NCI-H2107 treated with DMSO at 0.1 percent for 48 hours (cell line): ENCODE measurements around the gene TTC23L.
"Not testable (repeated sequence)": the region's sequence is repeated elsewhere in the genome, so short reads cannot be mapped to it uniquely, and the experiment has no call there.

Source experiments
- DNase-seq: peaks from one replicate; lab custom pipeline; 2025; ENCODE audit not compliant: unreplicated experiment; lab: John Stamatoyannopoulos, UW

TTC23L gene

GRCh38 chr5:34838785-34839714 is at the start of gene TTC23L:
Gene TTC23L (plus strand): TSS chr5:34839164. CDS start chr5:34840672, 1,508 bp downstream.
- peak; percentile 69 for DNase-seq

- DNase-seq: no peak
Observed at GRCh38 chr5:34789639-34790038, 49.3 kb upstream of the TTC23L start.

GRCh38 chr5:34790069-34790468 is 48.9 kb upstream of the TTC23L start:
- DNase-seq: no peak

- DNase-seq: no peak
Observed at GRCh38 chr5:34791761-34792244, 47.2 kb upstream of the TTC23L start.

- DNase-seq: no peak
Observed at GRCh38 chr5:34802834-34803563, 36.0 kb upstream of the TTC23L start.

- DNase-seq: no peak
Observed at GRCh38 chr5:34803974-34804732, 34.8 kb upstream of the TTC23L start.

- DNase-seq: no peak
Observed at GRCh38 chr5:34804913-34805312, 34.1 kb upstream of the TTC23L start.

GRCh38 chr5:34806532-34806931 is 32.4 kb upstream of the TTC23L start:
- DNase-seq: no peak

- no peak for DNase-seq
Observed at GRCh38 chr5:34811706-34812105, 27.3 kb upstream of the TTC23L start.

- DNase-seq: no peak
Observed at GRCh38 chr5:34813509-34813908, 25.5 kb upstream of the TTC23L start.

GRCh38 chr5:34817558-34818351 is 21.2 kb upstream of the TTC23L start:
- DNase-seq: no peak

GRCh38 chr5:34818717-34819116 is 20.2 kb upstream of the TTC23L start:
- DNase-seq: no peak

- no peak for DNase-seq
Observed at GRCh38 chr5:34820593-34820992, 18.4 kb upstream of the TTC23L start.

- no peak for DNase-seq
Observed at GRCh38 chr5:34822956-34823715, 15.8 kb upstream of the TTC23L start.

GRCh38 chr5:34826347-34826746 is 12.6 kb upstream of the TTC23L start:
- DNase-seq: no peak

GRCh38 chr5:34827588-34828506 is 11.1 kb upstream of the TTC23L start:
- DNase-seq: no peak

GRCh38 chr5:34830827-34831226 is 8.1 kb upstream of the TTC23L start:
- not testable (repeated sequence) for DNase-seq

- no peak for DNase-seq
Observed at GRCh38 chr5:34831303-34831702, 7.7 kb upstream of the TTC23L start.

- DNase-seq: no peak
Observed at GRCh38 chr5:34832568-34832967, 6.4 kb upstream of the TTC23L start.
